Stimulated activated CD8-positive, alpha-beta memory T cell treated with anti-CD3 and anti-CD28 coated beads, Interleukin-2, amount 100 ng/mL, for 1 hour (primary cell): ENCODE data around the gene NANS.
"Not testable (repeated sequence)": the region's sequence is repeated elsewhere in the genome, so short reads cannot be mapped to it uniquely, and the experiment has no call there.

ENCODE experiments used
- DNase-seq, 2 donors: peaks; one replicate each; pipeline ENCODE4 v3.0.0-alpha.2; 2020; ENCODE audit warnings: low read depth in 2 of 2

NANS gene

DNA sequence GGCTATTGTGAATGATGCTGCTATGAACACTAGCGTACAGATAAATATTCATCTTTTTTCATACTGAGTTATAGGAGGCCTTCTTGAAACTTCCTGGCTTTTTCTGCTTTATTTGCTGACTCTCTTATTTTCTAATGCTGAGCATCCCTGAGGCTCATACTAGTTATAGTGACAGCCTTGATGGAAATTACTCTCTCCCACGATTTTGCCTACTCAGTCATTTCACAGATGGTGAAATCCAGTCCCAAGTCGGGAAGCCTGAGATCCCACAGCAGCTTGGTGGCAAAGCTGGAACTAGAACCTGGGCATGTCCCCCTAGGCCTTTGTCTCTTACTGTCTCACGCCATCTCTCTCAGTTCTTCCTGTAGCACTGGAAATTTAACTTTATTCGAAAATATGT, 22.4 kb downstream of the NANS start:
- DNase-seq, result no peak

- no peak for DNase-seq
Observed at GRCh38 chr9:98080326-98080725, 23.8 kb downstream of the NANS start.

DNA sequence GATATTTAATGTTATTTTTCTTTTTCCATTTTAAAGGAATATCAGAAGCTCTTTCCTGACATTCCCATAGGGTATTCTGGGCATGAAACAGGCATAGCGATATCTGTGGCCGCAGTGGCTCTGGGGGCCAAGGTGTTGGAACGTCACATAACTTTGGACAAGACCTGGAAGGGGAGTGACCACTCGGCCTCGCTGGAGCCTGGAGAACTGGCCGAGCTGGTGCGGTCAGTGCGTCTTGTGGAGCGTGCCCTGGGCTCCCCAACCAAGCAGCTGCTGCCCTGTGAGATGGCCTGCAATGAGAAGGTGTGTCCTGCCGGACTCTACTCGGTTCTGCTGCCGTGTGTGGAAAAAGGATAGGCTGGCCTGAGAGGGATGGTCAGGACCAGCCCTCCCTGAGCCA, 24.2 kb downstream of the NANS start:
- no peak for DNase-seq

- DNase-seq, result no peak
Observed at GRCh38 chr9:98081477-98082219, 25.1 kb downstream of the NANS start.

- DNase-seq, result no peak
Observed at GRCh38 chr9:98083061-98083501, 26.5 kb downstream of the NANS start.

DNA sequence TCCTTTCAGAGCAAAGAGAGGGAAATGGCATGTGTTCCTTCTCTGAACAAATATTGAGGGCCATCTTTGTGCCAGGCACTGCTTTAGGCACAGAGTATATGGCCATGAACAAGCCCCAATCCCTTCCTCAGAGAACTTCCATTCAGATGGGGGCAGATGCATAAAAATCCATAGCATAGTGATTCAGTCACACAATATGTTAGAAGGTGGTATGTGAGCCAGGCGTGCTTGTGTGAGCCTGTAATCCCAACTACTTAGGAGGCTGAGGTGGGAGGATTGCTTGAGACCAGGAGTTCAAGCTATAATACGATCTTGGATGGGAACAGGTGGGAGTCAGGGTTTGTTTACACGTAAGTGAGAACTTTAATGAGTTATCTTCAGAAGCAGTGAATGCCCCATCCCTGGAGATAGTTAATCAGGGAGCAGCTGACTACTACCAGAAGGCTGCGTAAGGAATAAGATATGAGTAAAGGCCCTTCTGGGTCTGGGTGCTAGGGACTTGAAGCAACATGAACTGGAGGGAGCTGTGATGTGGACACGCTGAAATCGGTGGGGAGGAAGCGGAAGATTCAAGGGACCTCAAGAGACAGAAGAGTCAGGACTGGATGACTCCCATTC, 27.1 kb downstream of the NANS start:
- no peak for DNase-seq

DNA sequence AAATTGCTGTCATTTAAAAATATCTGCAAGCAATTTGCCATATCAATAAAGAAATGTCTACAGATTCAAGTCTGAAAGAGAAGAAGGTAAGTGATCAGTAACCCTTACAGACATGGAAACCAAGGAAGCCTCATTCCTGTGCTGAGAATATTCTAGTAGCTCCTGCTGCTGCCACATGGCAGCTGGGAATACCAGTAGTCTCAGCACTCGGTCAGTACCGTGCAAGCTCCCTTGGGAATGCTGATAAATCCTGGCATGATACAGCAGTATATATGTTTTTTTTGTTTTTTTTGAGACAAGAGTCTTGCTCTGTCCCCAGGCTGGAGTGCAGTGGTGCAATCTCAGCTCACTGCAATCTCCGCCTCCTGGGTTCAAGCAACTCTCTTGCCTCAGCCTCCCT, 27.9 kb downstream of the NANS start:
- no peak for DNase-seq

- DNase-seq, result no peak
Observed at GRCh38 chr9:98085058-98085457, 28.5 kb downstream of the NANS start.

DNA sequence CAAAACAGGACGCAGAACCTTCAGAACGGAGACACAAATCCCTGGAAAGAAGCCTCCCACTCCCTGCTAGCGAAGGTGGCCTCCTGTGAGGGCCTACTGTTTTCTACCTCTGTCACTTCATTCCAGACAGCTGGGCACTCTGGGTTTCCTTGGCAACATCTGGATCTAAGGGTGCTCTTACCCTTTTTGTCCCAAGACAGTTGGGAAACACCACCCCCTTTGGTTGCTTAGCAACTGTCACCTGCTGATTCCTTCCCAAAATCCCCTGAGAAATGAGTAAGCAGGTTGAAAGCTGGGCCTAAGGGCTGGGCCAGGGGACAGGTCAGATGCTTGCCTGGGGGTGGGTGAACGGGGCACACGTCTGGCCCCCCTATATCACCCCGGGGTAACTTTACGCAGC, 29.4 kb downstream of the NANS start:
- DNase-seq, result no peak

GRCh38 chr9:98086461-98086860, 29.9 kb downstream of the NANS start:
- no peak for DNase-seq

DNA sequence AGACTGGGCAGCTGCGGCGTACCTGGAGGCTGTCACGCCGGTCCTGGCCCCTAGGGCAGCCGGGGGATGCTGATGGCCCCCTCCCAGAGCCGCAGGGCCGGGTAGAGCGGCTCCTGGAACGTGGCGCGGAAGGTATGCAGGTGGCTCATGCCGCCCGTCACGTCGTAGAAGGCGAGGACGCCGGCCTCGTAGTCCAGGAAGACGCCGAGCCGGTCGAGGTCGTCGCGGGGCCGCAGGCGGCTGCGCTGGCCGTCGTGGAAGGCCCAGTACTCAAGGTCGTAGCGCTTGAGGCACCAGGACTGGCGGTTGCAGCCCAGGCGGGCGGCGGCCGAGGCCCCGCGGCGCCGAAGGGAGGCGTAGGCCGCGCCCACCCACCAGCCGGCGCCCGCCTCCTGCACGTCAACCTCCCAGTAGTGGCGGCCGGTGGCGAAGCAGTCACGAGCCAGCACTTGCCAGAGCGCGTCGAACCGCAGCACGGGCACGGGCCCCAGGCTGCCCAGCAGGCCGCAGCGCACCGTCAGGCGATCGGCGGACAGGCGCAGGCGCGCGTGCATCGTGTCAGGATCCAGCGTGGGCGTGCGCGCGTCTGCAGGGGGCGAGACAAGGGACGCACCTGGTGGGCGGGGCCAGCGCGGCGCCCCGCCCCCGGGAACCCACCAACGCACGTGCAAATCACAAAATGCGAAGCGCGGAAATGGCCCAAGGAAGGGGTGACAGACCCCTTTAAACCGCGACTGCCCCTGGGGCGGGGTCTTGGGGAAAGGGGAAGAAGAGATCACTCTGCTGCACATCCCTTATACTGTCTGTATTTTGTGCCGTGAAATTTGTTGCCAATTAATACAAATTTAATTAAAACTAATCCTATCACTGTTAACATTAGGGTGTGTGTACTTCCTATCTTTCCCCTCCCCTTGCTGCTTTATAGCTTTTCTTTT, 31.2 kb downstream of the NANS start:
- peak in 1 of 2 donors; percentile 18 for DNase-seq

DNA sequence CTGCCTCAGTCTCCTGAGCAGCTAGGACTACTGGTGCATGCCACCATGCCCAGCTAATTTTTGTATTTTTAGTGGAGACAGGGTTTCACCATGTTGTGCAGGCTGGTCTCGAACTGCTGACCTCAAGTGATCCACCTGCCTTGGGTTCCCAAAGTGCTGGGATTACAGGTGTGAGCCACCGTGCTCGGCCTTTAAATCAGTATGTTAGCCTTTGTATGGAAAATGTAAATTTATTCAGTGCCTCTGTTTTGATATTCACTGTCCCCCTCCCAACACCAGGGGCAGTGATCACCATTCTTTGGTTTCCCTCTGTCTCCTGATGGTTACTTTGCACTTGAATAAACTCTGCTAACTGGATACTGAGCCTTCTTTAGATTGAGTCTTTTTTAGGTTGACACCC, 34.1 kb downstream of the NANS start:
- DNase-seq, result not testable (repeated sequence)

DNA sequence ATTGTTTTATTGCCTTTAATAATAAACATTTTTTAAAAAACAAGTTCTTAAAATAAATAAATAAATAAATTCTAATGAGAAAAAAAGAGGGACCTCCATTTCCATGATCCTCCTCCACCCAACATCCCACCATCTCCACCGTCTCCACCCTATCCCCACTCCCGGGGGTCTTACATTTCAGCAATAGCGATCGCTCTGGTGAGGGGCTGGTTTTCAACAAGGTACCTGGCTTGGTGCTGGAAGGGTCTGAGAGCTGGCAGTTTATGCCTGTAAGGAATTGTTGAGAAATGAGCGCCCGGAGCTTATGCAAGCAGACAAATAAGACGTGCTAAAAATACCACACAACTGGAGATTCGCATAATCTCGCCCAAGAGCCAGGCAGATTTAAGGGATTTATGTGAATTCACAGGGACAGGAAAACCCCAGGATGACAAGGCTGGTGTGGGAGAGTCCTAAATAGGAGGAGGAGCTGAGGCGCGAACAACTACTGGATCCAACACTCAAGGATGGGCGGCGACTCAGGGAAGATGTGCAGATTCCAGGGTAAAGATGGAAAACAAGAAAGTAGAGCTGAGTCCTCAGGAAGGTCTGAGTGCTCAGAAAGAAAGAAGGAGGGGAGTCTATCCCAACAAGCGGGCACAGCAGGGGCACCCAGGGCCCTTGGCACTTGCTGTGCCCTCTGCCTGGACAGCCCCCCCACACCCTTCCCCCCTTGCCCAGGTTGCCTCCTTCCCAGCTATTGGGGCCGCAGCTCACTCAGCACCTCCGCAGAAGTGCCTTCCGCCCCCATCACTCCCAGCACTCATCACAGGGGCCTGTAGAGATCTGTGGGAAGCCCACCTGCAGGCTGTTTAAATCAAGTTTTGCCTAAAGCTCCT, 35.4 kb downstream of the NANS start:
- no peak for DNase-seq

DNA sequence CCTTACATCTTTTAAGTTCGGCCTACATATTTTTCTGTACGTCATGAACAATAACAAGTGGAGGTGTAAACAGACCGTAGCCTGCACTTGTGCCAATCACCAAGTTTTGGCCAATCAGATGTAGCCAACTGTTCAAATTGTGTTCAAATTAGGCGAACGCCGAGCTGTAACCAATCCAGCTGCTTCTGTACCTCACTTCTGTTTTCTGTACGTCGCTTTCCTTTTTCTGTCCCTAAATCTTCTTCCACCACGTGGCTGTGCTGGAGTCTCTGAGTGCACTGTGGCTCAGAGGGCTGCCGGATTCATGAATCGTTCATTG, 36.0 kb downstream of the NANS start:
- no peak for DNase-seq

DNA sequence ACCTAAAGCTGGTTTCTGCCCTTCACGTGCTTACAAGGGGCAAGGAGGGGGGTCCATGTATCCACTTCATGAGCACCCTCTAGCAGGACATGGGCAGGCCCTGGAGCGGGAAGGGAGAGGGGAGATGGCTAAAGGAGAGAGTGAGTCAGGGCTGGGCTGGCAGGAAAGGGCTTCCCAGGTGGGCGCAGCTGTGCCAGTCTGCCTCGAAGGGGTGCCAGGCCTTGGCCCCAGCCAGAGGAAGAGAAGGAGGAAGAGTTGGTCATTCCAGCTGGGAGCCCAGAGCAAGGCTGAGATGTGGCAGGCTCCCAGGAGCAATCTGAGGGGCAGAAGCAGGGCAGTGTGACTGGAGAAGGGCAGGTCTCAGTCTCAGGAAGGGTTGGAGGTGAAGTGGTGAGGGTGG, 37.8 kb downstream of the NANS start:
- no peak for DNase-seq

DNA sequence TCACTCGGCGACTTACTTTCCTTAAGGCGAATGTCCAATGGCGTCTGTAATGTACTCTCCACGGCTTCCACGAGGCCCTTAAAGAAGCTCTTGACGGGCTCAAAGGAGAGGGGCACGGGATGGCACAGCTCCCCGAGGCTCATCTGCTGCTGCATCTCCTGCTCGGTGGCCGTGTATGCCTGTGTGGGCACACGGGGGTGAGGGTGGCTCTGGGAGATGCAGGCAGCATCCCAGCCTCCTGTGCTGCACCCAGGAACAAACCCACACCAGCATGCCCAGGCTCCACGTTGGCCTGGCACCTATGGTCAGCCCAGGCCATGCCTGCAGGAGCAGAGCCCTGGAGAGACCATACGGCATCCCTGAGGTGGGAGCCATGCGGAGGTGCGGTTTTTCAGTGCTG, 38.3 kb downstream of the NANS start:
- no peak for DNase-seq

DNA sequence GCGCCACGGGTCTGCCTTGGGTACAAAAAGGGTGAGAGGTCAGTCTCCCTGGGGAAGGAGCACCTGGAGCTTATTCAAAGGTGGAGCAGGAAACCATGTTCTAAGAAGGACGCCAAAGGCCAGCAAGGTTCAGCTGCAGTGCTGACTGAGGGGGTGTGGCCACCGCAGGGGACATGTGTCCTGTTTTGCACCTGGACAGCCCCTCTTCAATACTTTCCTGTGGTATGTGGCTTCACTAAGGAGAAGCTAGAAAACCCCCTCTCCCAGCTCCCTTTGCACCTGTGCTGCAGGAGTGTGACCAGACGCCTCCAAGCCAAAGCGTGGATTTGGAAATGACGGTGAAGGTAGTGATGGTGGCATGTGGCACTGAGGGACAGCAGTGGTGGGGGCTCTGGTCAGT, 38.9 kb downstream of the NANS start:
- DNase-seq, result no peak

GRCh38 chr9:98096091-98096490, 39.6 kb downstream of the NANS start:
- DNase-seq, result no peak

GRCh38 chr9:98097836-98098235, 41.3 kb downstream of the NANS start:
- no peak for DNase-seq

DNA sequence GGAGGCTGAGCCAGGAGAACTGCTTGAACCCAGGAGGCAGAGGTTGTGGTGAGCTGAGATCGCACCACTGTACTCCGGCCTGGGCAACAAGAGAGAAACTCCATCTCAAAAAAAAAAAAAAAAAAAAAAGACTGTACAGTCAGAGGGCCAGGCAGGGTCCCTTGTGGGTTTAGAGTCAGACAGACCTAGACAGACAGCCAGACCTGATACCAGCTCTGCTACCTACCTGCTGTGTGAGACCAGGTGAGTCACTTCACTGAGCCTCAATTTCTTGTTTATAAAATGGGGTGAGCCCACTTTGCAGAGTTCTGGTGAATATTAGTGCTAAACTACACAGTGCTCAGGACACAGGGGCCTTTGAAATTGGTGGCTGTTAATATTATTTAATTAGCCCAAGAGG, 42.8 kb downstream of the NANS start:
- no peak for DNase-seq

- DNase-seq, result no peak
Observed at GRCh38 chr9:98099898-98100297, 43.4 kb downstream of the NANS start.

DNA sequence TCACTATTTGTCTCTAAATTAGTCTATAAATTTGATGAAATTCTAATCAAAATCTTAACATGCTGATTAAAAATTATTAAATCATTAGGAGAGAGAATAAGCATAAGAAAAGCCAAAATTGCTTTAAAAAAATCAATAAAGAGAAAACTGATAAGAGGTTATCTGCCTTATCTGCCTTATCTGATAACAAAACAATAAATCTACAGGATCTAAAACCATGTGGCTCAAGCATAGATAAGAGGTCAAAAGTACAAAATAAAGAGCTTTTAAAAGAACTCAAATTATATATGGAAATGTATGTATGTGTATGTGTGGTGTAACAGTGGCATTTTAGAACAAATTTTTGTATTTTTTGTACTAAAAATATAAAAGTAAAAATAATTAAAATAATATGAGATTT, 43.9 kb downstream of the NANS start:
- no peak for DNase-seq
